Fibroblast of the conjunctiva (primary cell): ENCODE measurements around the gene FCHO1.

Experiments
- DNase-seq: peaks from one replicate; pipeline ENCODE4 v3.0.0-alpha.2; 2010; ENCODE audit warnings: low read depth

Gene FCHO1

GRCh38 chr19:17751103-17751911, at the start of gene FCHO1:
Gene FCHO1, plus strand, starts transcription at chr19:17751477. Its CDS starts 3,688 bp downstream, at chr19:17755165.
- no peak for DNase-seq

- no peak for DNase-seq
These were observed 47.3 kb upstream of the FCHO1 start for GRCh38 chr19:17703824-17704463.

GRCh38 chr19:17706750-17707181, 44.5 kb upstream of the FCHO1 start:
- no peak for DNase-seq

GRCh38 chr19:17711851-17712250, 39.4 kb upstream of the FCHO1 start:
- no peak for DNase-seq

GRCh38 chr19:17716309-17716929, 34.9 kb upstream of the FCHO1 start:
- DNase-seq, result no peak

GRCh38 chr19:17718550-17718946, 32.7 kb upstream of the FCHO1 start:
- DNase-seq, result no peak

- no peak for DNase-seq
These were observed 32.1 kb upstream of the FCHO1 start, which contains the start of gene MAP1S for GRCh38 chr19:17718947-17719711. Gene MAP1S, plus strand, starts transcription at chr19:17719480. Its CDS starts 23 bp downstream, at chr19:17719503.

- DNase-seq, result no peak
These were observed 31.4 kb upstream of the FCHO1 start for GRCh38 chr19:17719730-17720400.

- no peak for DNase-seq
These were observed 30.8 kb upstream of the FCHO1 start for GRCh38 chr19:17720440-17720839.

- DNase-seq, result no peak
These were observed 30.1 kb upstream of the FCHO1 start for GRCh38 chr19:17721111-17721628.

- DNase-seq, result no peak
These were observed 29.5 kb upstream of the FCHO1 start for GRCh38 chr19:17721821-17722220.

GRCh38 chr19:17722655-17723240, 28.5 kb upstream of the FCHO1 start:
- no peak for DNase-seq

- no peak for DNase-seq
These were observed 26.6 kb upstream of the FCHO1 start for GRCh38 chr19:17724655-17725054.

GRCh38 chr19:17725422-17726078, 25.7 kb upstream of the FCHO1 start:
- DNase-seq, result no peak

GRCh38 chr19:17726136-17726741, 25.0 kb upstream of the FCHO1 start:
- DNase-seq, result no peak

- DNase-seq, result no peak
These were observed 24.1 kb upstream of the FCHO1 start for GRCh38 chr19:17726964-17727773.

- DNase-seq, result no peak
These were observed 23.4 kb upstream of the FCHO1 start for GRCh38 chr19:17727843-17728242.

- no peak for DNase-seq
These were observed 18.1 kb upstream of the FCHO1 start for GRCh38 chr19:17733127-17733526.

GRCh38 chr19:17734146-17734545, 17.1 kb upstream of the FCHO1 start:
- no peak for DNase-seq
